Activated naive CD8-positive, alpha-beta T cell treated with anti-CD3 and anti-CD28 coated beads, Interleukin-2, amount 50 U/mL, for 16 hours (primary cell): ENCODE data around the gene COL23A1.
"Not testable (repeated sequence)": the region's sequence is repeated elsewhere in the genome, so short reads cannot be mapped to it uniquely, and the experiment has no call there.

Source experiments
- DNase-seq: peaks from one replicate; pipeline ENCODE4 v3.0.0-alpha.2; 2020; ENCODE audit warnings: low read depth, low spot score

COL23A1 gene

DNA sequence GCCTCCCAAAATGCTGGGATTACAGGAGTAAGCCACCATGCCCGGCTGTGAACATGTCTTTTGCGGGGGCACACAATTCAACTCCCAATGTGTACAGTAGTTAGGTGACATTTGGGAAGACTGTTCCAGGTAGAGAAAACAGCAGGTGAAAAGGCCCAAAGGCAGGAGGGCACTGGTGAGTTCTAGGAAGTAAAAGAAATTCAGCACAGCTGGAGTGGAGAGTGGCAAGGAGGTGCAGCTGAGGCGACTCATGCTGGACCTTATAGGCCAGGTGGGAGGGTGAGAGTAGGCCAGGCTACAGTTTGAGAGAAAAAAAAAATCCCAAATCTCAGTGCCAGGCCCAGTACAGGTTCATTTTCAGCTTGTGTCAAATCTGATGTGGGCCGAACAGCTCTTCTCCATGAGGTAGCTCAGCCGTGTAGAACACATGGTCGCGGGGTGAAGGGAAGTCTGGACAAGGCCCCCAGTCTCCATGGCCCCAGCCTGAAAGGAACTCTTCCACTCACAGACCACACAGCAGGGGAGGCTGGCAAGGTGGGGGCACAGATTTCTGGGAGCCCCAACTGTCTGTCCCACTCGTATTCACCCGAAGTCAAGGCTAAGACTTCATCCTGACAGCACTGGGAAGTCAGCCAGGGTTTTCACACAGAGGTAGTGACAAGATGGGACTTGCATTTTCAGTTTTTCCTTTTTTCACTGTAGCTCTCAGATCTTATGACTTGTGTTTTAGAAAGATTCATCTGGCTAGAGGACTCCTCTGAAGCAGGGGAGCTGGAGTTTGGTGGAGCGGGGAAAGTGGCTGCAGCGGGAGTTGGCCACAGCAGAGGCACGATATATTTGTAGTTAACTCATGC lies 390.4 kb downstream of the COL23A1 start:
- DNase-seq: no peak

GRCh38 chr5:178198706-178199105 lies 391.5 kb downstream of the COL23A1 start:
- no peak for DNase-seq

DNA sequence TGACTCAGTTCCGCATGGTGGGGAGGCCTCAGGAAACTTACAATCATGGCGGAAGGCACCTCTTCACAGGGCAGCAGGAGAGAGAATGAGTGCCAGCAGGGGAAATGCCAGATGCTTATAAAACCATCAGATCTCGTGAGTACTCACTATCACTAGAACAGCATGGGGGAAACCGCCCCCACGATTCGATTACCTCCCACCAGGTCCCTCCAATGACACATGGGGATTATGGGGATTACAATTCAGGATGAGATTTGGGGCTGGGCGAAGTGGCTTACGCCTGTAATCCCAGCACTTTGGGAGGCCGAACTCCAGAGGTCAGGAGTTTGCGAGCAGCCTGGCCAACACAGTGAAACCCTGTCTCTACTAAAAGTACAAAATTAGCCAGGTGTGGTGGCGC lies 392.0 kb downstream of the COL23A1 start:
- not testable (repeated sequence) for DNase-seq

DNA sequence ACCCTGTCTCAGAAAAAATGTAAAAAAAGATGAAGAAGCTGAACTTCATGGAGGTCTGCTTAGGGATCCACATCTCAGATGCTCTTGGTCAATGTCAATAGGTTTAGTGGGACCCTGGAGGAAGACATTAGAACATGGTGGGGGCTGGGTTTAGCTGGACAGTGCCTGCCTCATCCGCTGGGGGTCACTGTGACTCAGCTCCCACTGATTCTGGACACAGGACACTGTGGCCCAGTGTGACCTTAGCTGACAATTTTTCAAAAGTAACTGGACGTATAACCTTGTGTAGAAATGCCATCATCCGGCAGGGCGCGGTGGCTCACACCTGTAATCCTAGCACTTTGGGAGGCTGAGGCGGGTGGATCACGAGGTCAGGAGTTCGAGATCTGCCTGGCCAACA lies 393.2 kb downstream of the COL23A1 start:
- DNase-seq: no peak

- no peak for DNase-seq
These were observed 393.8 kb downstream of the COL23A1 start for GRCh38 chr5:178196281-178196812.

DNA sequence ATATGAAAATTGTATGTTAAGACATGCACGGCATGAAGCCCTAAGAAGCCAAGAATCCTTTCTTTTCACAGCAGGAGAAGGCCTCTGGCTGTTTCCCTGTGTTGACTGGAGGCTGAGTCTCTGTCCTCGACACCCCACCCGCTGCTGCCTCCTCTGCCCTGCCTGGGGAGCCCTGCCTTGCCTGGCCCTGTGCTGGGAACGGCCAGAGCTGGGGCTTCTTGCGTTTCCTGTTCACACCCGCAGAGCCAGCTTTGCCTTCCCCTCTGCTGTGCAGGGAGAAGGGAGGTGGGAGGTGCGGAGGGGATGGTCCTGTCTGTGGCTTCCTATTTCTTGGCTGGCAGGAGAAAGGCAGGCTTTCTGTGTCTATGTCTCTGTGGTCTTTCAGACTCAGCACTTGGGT lies 396.2 kb downstream of the COL23A1 start:
- no peak for DNase-seq

GRCh38 chr5:178193251-178193809 lies 396.9 kb downstream of the COL23A1 start:
- no peak for DNase-seq

GRCh38 chr5:178192787-178193186 lies 397.4 kb downstream of the COL23A1 start:
- DNase-seq: no peak

GRCh38 chr5:178192244-178192643 lies 397.9 kb downstream of the COL23A1 start:
- DNase-seq: no peak

DNA sequence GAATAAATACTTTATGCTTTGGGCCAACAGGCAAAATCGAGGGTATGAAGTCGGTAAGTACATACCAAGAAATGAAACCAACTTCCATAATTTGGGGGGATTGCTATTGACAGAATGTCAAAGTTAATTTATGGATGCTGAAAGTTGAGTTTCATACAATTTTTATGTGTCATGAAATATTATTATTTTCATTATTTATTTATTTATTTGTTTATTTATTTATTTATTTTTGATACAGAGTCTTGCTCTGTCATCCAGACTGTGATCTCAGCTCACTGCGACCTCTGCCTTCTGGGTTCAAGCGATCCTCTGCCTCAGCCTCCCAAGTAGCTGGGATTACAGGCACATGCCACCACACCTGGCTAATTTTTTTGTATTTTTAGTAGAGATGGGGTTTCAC lies 398.5 kb downstream of the COL23A1 start:
- no peak for DNase-seq

- no peak for DNase-seq
These were observed 400.8 kb downstream of the COL23A1 start for GRCh38 chr5:178189433-178189832.
